Endothelial cell (in vitro differentiated cells): Measurements from ENCODE around the gene QSER1. TPM values are rescaled to one million over a fixed set of nuclear protein-coding genes. Genes with fewer than 3 reads are reported as not detected.

ENCODE experiments used
- DNase-seq: peaks from one replicate; pipeline ENCODE4 v3.0.0; 2021; ENCODE audit warnings: low spot score
- H3K27ac Mint-ChIP-seq: one replicate; pipeline ENCODE4 v1.8.0; 2021; ENCODE audit warnings: mixed read lengths, inconsistent platforms; ENCODE audit not compliant: unreplicated experiment
- H3K27me3 Mint-ChIP-seq: one replicate; pipeline ENCODE4 v1.8.0; 2021; ENCODE audit warnings: mild to moderate bottlenecking, moderate library complexity, mixed read lengths, inconsistent platforms; ENCODE audit not compliant: unreplicated experiment
- H3K36me3 Mint-ChIP-seq: one replicate; pipeline ENCODE4 v1.8.0; 2021; ENCODE audit warnings: mild to moderate bottlenecking, low read depth, mixed read lengths, inconsistent platforms; ENCODE audit not compliant: unreplicated experiment
- H3K4me1 Mint-ChIP-seq: one replicate; pipeline ENCODE4 v1.8.0; 2021; ENCODE audit warnings: mild to moderate bottlenecking, mixed read lengths, inconsistent platforms; ENCODE audit not compliant: unreplicated experiment
- H3K4me3 Mint-ChIP-seq: one replicate; pipeline ENCODE4 v1.8.0; 2021; ENCODE audit warnings: mild to moderate bottlenecking, mixed read lengths, inconsistent platforms; ENCODE audit not compliant: unreplicated experiment
- H3K9me3 Mint-ChIP-seq: one replicate; pipeline ENCODE4 v1.8.0; 2021; ENCODE audit warnings: mixed read lengths, inconsistent platforms; ENCODE audit not compliant: unreplicated experiment
- total RNA-seq: library from RNA; stranded (reverse); fragmentation: NEBNext Ultra II Directional; extraction: Animal tissue kit (Norgen Biotek cat#: 25700); gene quantifications from one replicate; pipeline ENCODE4 v1.2.1, GENCODE V29; 2021; ENCODE audit not compliant: unreplicated experiment
- TF ChIP-seq, protein P1 (sequence below): fragments of 200-600 bp; sonication (generic); IDR thresholded peaks from one replicate; pipeline ENCODE4 v1.5.0; 2021; ENCODE audit warnings: antibody characterized with exemption; ENCODE audit not compliant: unreplicated experiment

The QSER1 gene
- total RNA-seq, 1 donor from 2014 or later, result 57.4 TPM

GRCh38 chr11:32916361-32916760 lies 23.8 kb downstream of the QSER1 start:
- H3K9me3 Mint-ChIP-seq, result no peaks in the 10 kb centered on the region
- DNase-seq, result no peak
- H3K27ac Mint-ChIP-seq, result no peak overlapping the region
- H3K27me3 Mint-ChIP-seq, result peaks cover 4% of the 10 kb centered on the region
- peaks cover 4% of the 10 kb centered on the region for H3K36me3 Mint-ChIP-seq
- no peak overlapping the region for H3K4me3 Mint-ChIP-seq
- H3K4me1 Mint-ChIP-seq, result peaks cover 18% of the 10 kb centered on the region
- TF ChIP-seq, protein P1, sequence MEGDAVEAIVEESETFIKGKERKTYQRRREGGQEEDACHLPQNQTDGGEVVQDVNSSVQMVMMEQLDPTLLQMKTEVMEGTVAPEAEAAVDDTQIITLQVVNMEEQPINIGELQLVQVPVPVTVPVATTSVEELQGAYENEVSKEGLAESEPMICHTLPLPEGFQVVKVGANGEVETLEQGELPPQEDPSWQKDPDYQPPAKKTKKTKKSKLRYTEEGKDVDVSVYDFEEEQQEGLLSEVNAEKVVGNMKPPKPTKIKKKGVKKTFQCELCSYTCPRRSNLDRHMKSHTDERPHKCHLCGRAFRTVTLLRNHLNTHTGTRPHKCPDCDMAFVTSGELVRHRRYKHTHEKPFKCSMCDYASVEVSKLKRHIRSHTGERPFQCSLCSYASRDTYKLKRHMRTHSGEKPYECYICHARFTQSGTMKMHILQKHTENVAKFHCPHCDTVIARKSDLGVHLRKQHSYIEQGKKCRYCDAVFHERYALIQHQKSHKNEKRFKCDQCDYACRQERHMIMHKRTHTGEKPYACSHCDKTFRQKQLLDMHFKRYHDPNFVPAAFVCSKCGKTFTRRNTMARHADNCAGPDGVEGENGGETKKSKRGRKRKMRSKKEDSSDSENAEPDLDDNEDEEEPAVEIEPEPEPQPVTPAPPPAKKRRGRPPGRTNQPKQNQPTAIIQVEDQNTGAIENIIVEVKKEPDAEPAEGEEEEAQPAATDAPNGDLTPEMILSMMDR, result no peak

DNA sequence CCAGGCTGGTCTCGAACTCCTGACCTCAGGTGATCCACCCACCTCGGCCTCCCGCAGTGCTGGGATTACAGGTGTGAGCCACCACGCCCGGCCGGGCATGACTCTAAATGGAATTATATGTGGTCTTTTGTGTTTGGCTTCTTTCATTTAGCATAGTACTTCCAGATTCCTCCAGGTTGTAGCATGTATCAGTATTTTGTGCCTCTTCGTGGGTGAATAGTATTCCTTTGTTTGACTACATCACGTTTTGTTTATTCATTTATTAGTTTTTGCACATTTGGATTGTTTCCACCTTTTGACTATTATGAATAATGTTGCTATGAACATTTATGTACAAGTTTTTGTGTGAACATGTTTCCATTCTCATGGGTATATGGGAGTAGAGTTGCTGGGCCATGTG lies 24.4 kb downstream of the QSER1 start:
- H3K27ac Mint-ChIP-seq, result no peak overlapping the region
- H3K9me3 Mint-ChIP-seq, result no peaks in the 10 kb centered on the region
- H3K4me1 Mint-ChIP-seq, result peaks cover 18% of the 10 kb centered on the region
- peaks cover 4% of the 10 kb centered on the region for H3K36me3 Mint-ChIP-seq
- TF ChIP-seq, protein P1, result no peak
- peaks cover 4% of the 10 kb centered on the region for H3K27me3 Mint-ChIP-seq
- H3K4me3 Mint-ChIP-seq, result no peak overlapping the region
- no peak for DNase-seq

DNA sequence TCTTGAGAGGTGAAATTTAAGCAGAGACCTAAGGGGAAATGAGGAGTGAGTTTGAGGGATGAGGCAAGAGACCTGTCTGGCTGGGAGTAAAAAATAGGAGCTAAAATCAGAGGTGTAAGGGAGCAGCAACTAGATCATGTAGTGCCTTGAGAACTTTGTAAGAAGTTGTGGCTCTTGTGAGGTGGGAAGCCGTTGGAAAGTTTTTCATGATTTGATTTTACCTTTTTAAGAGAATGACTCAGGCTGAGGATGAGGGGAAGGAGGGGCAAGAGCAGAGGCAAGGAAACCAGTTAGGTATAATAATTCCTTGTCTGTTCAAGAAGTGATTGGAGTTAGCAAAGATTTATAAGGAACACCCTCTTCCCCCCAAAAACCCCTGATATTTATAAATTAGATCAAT lies 25.8 kb downstream of the QSER1 start:
- no peak for DNase-seq
- peaks cover 4% of the 10 kb centered on the region for H3K27me3 Mint-ChIP-seq
- TF ChIP-seq, protein P1, result no peak
- no peaks in the 10 kb centered on the region for H3K9me3 Mint-ChIP-seq
- H3K4me3 Mint-ChIP-seq, result no peak overlapping the region
- H3K27ac Mint-ChIP-seq, result peak overlapping the region; percentile 15
- peaks cover 18% of the 10 kb centered on the region for H3K4me1 Mint-ChIP-seq
- peaks cover 4% of the 10 kb centered on the region for H3K36me3 Mint-ChIP-seq

- Mint-ChIP-seq H3K9me3 (no peaks in the 10 kb centered on the region), H3K4me3 (no peak overlapping the region), H3K36me3 (peaks cover 4% of the 10 kb centered on the region), H3K4me1 (peaks cover 18% of the 10 kb centered on the region), H3K27ac (peak overlapping the region; percentile 30), H3K27me3 (peaks cover 4% of the 10 kb centered on the region)
- DNase-seq, result no peak
- TF ChIP-seq, protein P1, result no peak
Observed at GRCh38 chr11:32919338-32919737, 26.7 kb downstream of the QSER1 start.

DNA sequence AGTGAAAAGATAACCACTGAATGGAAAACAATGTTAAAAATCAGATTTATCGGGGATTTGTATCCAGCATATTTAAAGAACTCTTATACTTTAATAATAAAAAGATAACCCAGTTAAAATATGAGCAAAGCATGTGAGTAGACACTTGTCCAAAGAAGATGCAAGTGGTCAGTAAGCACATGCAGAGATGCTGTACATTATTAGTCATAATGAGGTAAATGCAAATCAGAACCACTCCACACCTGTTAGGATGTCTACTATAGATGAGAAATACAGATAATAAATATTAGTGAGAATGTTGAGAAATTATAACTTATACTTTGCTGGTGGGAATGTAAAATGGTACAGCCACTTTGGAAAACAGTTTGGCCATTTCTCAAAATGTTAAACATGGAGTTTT lies 28.0 kb downstream of the QSER1 start:
- no peak for DNase-seq
- H3K27ac Mint-ChIP-seq, result no peak overlapping the region

More for the DNA sequence above, 28.0 kb downstream of the QSER1 start:
- H3K4me1 Mint-ChIP-seq, result peaks cover 18% of the 10 kb centered on the region
- H3K9me3 Mint-ChIP-seq, result no peaks in the 10 kb centered on the region
- peaks cover 4% of the 10 kb centered on the region for H3K27me3 Mint-ChIP-seq
- TF ChIP-seq, protein P1, result no peak
- H3K36me3 Mint-ChIP-seq, result peaks cover 4% of the 10 kb centered on the region
- no peak overlapping the region for H3K4me3 Mint-ChIP-seq
